ENCODE data around the gene MADD. TPM values are rescaled to one million over a fixed set of nuclear protein-coding genes. Genes with fewer than 3 reads are reported as not detected.

Gene MADD
- total RNA-seq, 2 donors from 2014 or later, result 22.8 to 41.2 TPM

DNA sequence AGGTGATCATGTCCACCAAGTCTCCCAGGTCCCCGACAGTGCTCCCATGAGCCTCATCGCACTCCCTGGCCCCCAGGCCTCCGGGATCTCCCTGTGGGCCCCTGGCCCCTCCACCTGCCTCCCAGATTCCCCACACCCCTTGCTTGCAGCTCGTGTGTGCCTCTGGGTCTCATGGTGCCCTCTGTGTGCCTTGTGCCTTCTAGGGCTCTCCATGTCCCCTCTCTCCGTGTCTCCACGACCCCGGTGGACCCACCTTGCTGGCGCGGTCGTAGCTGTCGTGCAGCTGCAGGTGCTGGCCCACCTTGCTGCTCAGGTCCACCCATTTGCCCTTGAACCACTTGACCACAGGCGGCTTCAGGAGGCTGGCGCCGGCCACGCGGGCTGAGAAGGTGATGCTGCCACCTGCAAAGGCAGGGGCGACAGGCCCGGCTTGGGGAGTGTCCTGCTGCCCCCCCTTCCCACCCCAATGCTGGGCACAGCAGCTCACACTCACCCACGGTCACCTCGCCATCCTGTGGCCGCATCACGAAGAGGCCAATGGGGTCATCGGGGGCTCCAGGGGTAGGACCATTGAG lies 79.7 kb downstream of the MADD start:
- peaks cover 22% of the 10 kb centered on the region for H3K4me1 ChIP-seq
- H3K9me3 ChIP-seq, result no peaks in the 10 kb centered on the region
- no peaks in the 10 kb centered on the region for H3K36me3 ChIP-seq (replicated peaks in 1 of 2; ENCODE audit: insufficient read depth in 1 of 2, low read depth in 2 of 2)
- H3K27ac ChIP-seq, result no peak overlapping the region
- ATAC-seq (no peak), DNase-seq (no peak)
- H3K27me3 ChIP-seq, result no peaks in the 10 kb centered on the region
- no peak for TF ChIP-seq POLR2A (IDR thresholded peaks at IDR 0.05)
- TF ChIP-seq, protein P1, sequence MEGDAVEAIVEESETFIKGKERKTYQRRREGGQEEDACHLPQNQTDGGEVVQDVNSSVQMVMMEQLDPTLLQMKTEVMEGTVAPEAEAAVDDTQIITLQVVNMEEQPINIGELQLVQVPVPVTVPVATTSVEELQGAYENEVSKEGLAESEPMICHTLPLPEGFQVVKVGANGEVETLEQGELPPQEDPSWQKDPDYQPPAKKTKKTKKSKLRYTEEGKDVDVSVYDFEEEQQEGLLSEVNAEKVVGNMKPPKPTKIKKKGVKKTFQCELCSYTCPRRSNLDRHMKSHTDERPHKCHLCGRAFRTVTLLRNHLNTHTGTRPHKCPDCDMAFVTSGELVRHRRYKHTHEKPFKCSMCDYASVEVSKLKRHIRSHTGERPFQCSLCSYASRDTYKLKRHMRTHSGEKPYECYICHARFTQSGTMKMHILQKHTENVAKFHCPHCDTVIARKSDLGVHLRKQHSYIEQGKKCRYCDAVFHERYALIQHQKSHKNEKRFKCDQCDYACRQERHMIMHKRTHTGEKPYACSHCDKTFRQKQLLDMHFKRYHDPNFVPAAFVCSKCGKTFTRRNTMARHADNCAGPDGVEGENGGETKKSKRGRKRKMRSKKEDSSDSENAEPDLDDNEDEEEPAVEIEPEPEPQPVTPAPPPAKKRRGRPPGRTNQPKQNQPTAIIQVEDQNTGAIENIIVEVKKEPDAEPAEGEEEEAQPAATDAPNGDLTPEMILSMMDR (IDR thresholded peaks at IDR 0.05), result no peak
- no peak overlapping the region for H3K4me3 ChIP-seq
- WGBS, 2 donors, result 93 to 96% methylated on average over 14 to 22 of the region's 23 CpGs
- intact Hi-C loops (cut with DNase I), result no loop called here

DNA sequence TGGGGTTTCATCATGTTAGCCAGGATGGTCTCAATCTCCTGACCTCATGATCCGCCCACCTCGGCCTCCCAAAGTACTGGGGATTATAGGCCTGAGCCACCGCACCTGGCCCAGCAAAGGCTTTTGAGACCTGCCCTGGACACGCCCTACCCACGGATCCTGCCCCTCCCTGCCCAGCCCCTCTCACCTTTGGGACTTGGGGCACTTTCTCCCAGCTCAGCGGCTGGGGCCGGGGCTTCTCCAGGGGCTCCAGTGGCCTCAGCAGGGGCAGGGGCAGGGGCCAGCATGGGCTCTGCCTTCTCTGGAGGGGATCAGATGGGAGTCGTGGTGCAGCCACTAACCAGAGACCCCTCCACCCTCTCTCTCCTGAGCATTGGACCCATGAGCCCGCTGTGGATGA lies 80.4 kb downstream of the MADD start:
- Histone ChIP-seq H3K36me3 (replicated peaks in 1 of 2; ENCODE audit: insufficient read depth in 1 of 2, low read depth in 2 of 2) (no peaks in the 10 kb centered on the region), H3K4me1 (peaks cover 29% of the 10 kb centered on the region), H3K4me3 (no peak overlapping the region), H3K9me3 (no peaks in the 10 kb centered on the region), H3K27me3 (no peaks in the 10 kb centered on the region), H3K27ac (no peak overlapping the region)
- intact Hi-C loops (cut with DNase I), result no loop called here
- WGBS, 2 donors, result 88 to 94% methylated on average over 3 to 9 of the region's 9 CpGs
- ATAC-seq, result no peak
- TF ChIP-seq POLR2A (IDR thresholded peaks at IDR 0.05), result no peak
- TF ChIP-seq, protein P1 (IDR thresholded peaks at IDR 0.05), result no peak
- DNase-seq, result no peak

DNA sequence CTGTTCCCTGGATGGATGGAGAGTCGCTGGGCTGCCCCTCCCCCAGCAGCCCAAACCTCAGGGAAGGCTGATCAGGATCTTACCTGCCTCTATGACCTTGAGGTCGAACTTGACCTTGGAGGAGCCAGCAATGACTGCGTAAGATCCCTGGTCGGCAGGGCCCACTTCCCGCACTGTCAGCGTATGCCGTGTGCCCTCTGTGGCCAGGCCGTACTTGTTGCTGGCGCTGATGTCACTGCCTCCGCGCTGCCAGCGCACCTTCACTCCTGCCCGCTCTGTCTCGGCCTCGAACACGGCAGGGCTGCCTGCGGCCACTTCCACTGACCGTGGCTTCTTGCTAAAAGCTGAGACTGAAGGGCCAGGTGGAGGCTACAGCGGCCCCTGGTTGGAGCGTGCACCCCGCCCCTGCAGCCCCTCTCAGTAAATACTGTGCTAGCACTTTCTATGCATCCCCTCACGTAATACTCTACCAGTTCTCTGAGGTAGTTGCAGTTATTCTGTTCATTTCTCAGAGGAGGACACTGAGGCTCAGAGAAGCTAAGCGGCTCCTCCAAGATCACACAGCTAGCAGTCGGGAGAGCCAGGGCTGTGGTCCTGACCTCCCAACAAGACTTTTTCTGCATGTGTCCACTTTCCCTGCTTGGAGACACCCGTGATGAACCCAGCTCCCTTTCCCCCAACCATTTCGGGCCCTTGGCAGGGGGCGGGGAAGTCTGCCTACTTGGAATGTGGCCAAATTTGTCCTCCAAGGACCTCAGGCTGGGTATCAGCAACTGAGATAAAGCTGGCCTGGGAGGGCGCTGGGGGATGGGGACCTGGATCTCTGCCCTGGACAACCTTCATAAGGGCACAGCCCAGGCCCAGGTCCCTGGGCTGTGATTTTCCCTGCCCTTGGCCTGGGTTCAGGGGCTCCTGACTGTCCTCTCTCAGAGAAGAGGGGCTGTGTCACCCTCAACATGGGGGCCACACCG lies 81.5 kb downstream of the MADD start:
- Histone ChIP-seq H3K4me1 (peaks cover 34% of the 10 kb centered on the region), H3K27me3 (no peaks in the 10 kb centered on the region), H3K9me3 (no peaks in the 10 kb centered on the region), H3K4me3 (no peak overlapping the region), H3K27ac (no peak overlapping the region), H3K36me3 (replicated peaks in 1 of 2; ENCODE audit: insufficient read depth in 1 of 2, low read depth in 2 of 2) (no peaks in the 10 kb centered on the region)
- 43 to 59% methylated on average over 21 to 28 of the region's 29 CpGs for WGBS, 2 donors
- peak; percentile 58 to 80 (median 67) for DNase-seq
- peak; percentile 43 for ATAC-seq
- intact Hi-C loops (cut with DNase I), result no loop called here
- TF ChIP-seq POLR2A (IDR thresholded peaks at IDR 0.05), result no peak
- TF ChIP-seq, protein P1 (IDR thresholded peaks at IDR 0.05), result no peak

DNA sequence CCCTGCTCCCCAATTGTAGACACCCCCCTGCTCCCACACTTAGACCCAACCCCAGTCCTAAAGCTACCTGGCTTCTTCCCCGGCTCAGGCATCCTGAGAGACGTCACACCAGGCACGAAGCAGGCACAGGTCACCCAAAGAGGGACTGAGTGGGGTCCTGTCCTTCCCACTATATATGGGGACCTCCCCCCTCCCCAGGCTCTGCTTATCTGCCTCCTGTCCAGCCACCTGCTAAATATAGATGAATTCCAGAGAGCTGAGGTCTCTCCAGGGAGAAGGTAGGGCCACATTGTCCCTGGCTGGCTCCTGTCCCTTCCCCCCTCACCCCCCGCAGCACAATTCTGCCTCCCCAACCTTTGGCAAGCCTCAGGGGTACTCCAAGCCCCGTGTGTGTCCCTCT lies 82.6 kb downstream of the MADD start, which contains the start of gene MYBPC3:
Gene MYBPC3, minus strand, starts transcription at position 147 of the 400 bp plus-strand sequence. Its CDS starts 55 bp downstream, at position 92.
- DNase-seq (no peak), ATAC-seq (no peak)
- H3K27ac ChIP-seq, result no peak within 1 kb of the TSS
- no peaks in the 10 kb centered on the region for H3K27me3 ChIP-seq
- intact Hi-C loops (cut with DNase I), result no loop called here
- 71 to 97% methylated on average over 4 to 5 of the region's 5 CpGs for WGBS, 2 donors
- no peak within 1 kb of the TSS for H3K4me3 ChIP-seq
- TF ChIP-seq, protein P1 (IDR thresholded peaks at IDR 0.05), result no peak
- no peak for TF ChIP-seq POLR2A (IDR thresholded peaks at IDR 0.05)
- H3K4me1 ChIP-seq, result peaks cover 34% of the 10 kb centered on the region
- H3K36me3 ChIP-seq (replicated peaks in 1 of 2; ENCODE audit: insufficient read depth in 1 of 2, low read depth in 2 of 2), result no peaks in the 10 kb centered on the region
- no peaks in the 10 kb centered on the region for H3K9me3 ChIP-seq
